T follicular helper cell (primary cell): Measurements from ENCODE around the gene LRRC17.

Experiments
- DNase-seq: peaks from one replicate; pipeline ENCODE4 v3.0.0-alpha.2; 2020; ENCODE audit warnings: low read depth
- total RNA-seq, 2 experiments: gene quantifications; one replicate each; lab custom pipeline; 2026; lab: John Stamatoyannopoulos, UW

LRRC17 gene
- 0.26 to 0.54 reads per million in 2 experiments for total RNA-seq

GRCh38 chr7:102912742-102913141 is at the start of gene LRRC17:
LRRC17 (plus strand) TSS chr7:102913000; CDS start chr7:102933914, 20,914 bp downstream.
- no peak for DNase-seq

DNA sequence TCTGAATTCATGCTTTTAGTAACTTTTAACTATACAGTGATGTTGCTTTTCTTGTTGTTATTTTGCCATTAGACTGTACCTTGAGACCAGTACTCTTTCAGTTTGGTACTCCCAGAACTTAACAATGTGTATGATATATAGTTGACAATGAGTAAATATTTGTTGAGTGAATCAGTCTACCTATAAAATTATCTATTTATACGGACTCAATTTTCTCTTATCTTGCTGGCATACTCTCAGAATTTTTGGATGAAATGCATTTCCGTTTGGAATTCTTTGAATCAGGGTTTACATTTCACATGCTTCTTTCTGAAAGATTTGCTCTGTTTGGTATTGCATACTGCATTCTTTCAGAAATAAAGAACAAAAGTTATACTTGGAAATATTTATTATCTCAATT is 47.8 kb upstream of the LRRC17 start:
- DNase-seq, result no peak

GRCh38 chr7:102866535-102867215 is 46.1 kb upstream of the LRRC17 start:
- no peak for DNase-seq

GRCh38 chr7:102869195-102869594 is 43.6 kb upstream of the LRRC17 start:
- no peak for DNase-seq

GRCh38 chr7:102872460-102872859 is 40.3 kb upstream of the LRRC17 start:
- DNase-seq, result no peak

DNA sequence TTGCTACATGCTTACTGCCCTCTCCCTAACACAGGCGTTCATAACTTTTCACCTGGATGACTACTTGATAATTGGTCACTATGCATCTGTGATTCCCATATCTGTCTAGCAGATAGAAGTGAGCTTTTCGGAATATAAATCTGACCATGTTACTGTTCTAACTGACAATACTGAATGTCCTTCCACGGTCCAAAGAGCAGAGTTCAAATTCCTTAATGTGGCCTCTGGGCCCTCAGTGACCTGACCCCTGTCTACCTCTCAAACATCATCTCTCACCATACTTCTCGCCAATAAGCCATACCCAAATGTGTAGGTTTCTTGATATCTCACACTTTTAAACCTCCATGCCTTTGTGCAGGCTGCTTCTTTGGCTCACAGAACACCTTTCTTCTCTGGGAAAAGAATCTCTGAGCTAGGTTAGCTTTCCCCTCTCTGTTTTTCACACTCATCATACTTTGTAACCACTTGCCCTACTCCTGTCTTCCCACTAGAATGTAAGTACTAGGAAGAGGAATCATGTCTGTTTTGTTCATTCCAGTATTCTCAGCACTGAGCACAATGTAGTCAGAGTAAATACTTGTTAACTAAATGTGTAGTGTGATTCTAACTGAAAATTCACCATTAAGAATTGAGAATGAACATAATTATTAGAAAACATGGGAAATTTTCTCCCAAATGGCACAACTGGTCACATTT is 39.2 kb upstream of the LRRC17 start:
- no peak for DNase-seq

GRCh38 chr7:102874166-102874829 is 38.5 kb upstream of the LRRC17 start:
- DNase-seq, result no peak

GRCh38 chr7:102874966-102875365 is 37.8 kb upstream of the LRRC17 start:
- DNase-seq, result no peak

DNA sequence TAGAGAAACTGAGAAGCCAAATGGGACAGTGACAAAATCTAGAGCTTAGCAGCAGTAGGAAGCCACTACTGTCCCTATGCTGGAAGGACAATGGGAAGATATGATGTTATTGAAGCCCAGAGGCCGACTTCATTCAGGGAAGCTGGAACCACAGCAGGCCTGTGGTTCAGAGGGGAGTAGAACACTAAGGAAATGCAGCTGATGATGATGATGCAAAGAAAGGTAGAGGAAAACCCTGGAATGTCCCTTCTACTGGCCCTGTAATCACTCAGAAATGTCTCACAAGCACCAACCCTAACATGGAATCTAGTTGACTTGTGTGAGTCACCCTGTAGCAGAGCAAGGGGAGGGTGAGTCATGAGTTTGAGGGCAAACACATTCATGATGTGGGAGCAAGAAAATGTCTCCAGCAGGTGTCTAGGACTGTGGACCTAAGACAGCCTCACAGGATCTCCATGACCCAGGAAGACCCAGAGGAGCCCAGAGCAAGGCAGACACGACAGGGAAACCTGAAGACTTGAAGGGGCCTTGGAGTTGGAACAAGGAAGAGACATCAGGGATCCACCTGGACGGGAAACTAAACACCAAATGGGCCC is 37.0 kb upstream of the LRRC17 start:
- DNase-seq, result no peak

DNA sequence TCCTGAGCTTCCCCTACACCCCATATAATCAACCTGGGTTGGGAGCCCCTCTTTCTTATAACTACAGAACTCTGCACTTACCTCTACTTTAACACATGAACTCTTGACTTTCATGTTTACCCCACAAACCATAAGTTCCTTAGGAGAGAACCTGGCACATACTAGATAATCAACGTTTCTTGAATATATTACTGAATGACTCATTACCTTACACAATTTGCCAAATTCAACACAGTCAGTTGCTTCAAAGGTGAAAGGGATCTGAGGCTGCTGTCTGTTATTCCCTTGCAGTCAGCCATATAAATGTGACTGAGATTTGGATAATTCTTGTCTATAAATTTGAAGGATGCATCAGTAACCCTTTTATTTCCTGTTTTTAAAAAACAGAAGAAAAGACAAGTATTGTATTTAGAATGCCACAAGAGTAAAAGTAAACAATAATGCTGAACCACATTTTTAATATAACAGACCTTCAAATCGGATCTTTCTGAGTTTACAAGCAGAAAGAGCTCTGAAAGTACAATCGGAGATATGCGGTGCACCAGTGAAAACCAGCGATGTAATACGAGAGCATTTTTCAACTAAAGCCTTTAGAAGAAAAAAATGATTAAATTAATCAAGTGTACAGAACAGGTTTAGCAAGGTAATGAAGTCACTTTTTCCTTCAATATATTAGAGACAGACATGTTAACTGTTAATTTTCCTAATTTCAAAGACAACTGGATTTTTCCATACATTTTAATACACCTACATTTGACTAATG is 29.5 kb upstream of the LRRC17 start:
- DNase-seq, result no peak

- no peak for DNase-seq
Measured at GRCh38 chr7:102888561-102889233, 24.1 kb upstream of the LRRC17 start.

GRCh38 chr7:102889851-102890250 is 22.9 kb upstream of the LRRC17 start:
- DNase-seq, result no peak

GRCh38 chr7:102890292-102890970 is 22.4 kb upstream of the LRRC17 start:
- DNase-seq, result no peak

- DNase-seq, result no peak
Measured at GRCh38 chr7:102890971-102891692, 21.7 kb upstream of the LRRC17 start.

DNA sequence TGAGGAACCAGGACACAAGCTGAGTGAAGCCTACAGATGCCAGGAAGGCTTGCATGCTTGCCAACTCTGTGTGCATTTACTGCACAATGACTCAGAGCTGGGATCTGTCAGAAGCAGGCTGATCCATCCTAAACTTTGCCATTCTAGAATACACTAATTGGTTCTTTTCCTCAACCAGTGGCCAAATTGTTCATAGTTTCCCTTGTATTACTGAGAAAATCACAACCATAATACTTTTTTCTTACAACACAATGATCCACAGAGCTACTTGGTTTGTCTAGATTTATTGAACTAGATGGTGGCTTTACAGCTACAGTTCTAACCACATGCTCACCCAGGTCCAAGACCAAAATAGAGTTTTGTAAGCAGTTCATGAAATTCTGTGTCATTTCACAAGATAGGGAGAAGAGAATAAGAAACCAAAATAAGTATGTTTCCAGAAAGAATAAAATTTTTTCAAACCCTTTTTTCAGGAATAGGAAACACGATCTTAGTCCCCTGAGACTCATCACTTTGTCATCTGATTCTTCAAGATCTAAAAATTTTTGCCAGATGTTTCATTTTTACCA is 21.0 kb upstream of the LRRC17 start:
- no peak for DNase-seq

DNA sequence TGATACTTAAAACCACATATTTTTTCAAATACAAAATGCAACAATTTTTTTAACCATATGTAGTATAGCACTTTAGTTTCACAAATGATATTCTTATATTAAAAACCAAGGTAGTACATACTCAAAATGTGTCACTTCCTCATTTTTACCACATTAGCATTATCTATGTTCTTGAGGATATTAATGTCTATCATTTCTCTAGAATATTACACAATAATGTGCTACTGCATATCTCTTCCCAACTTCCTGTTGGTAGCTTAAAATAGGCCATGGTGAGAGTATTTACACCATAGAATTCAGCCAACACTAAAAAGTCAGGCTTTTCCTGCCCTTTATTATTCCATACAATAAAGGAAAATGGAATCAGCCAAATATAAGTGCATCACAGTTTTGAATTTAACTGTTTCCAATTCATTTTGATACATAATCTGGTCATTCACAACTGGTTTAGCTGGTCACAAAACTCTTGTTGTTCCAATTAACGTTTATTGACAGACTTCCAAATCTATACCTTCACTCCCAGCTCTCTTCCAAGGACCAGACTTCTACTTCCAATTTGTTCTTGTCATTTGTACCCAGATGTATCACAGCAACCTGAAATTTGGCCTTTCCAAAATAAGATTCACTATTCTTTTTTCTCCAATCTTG is 20.0 kb upstream of the LRRC17 start:
- DNase-seq, result no peak

- no peak for DNase-seq
Measured at GRCh38 chr7:102895602-102896001, 17.2 kb upstream of the LRRC17 start.

DNA sequence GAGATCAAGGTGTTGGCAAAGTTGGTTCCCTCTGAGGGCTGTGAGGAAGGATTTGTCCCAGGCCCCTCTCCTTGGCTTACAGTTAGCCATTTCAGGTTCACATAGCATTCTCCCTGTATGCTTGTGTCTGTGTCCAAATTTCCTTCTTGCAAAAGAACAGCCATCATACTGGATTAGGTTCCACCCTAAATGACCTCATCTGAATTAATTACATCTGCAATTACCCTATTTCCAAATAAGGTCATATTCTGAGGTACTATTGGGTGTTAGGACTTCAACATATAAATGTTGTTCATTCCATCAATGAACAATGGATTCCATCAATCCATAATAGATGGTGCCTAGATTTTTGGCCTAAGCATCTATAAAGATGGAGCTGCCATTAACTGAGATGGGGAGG is 16.2 kb upstream of the LRRC17 start:
- no peak for DNase-seq

DNA sequence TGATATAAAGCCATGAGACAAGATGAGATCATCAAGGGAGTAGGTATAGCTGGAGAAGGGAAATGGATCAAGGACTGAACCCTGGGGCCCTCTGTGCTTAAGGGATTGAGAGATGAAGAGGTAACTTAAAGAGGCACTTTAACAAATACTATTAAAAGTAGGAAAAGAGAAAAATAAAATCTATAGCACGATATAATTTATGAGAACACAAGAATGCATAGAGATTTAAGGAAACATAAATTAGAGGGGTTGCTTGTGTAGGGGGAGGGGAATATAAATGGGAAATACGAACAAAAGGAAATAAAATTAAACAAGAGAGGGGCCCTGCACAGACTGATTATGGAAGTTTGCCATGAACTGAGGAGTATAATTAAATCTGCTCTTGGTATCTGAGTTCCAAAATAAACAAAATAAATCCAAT is 15.6 kb upstream of the LRRC17 start:
- DNase-seq, result no peak
